Keratinocyte (primary cell): ENCODE data around the gene RASD2. TPM values are rescaled to one million over a fixed set of nuclear protein-coding genes. Genes with fewer than 3 reads are reported as not detected.

ENCODE experiments used
- DNase-seq: peaks from one replicate; pipeline ENCODE4 v3.0.0-alpha.2; 2011; ENCODE audit warnings: low read depth, missing footprints, low spot score
- FAIRE-seq: peaks from 2 replicates; lab custom pipeline; 2011; peaks lifted over from hg19 to GRCh38; lab: Jason Lieb, UNC
- H2AFZ ChIP-seq: 2 replicates; pipeline ENCODE4 v1.6.0; 2012; ENCODE audit warnings: low read length, control low read depth, inconsistent platforms; ENCODE audit not compliant: control insufficient read depth
- H3K27ac ChIP-seq: 2 replicates; pipeline ENCODE4 v1.5.1; 2011; ENCODE audit warnings: low read length; ENCODE audit not compliant: control insufficient read depth, insufficient read depth
- H3K27me3 ChIP-seq: 3 replicates; pipeline ENCODE4 v1.6.0; 2011; ENCODE audit warnings: low read length; ENCODE audit not compliant: control insufficient read depth, insufficient read depth; ENCODE audit errors: extremely low read depth
- H3K36me3 ChIP-seq, 2 experiments: 2 replicates in 1 of 2; 3 replicates in 1 of 2; pipeline ENCODE4 v1.5.1; 2011; ENCODE audit warnings: low read length in 2 of 2, mild to moderate bottlenecking in 1 of 2; ENCODE audit not compliant: control insufficient read depth in 2 of 2, insufficient read depth in 2 of 2; ENCODE audit errors: extremely low read depth in 1 of 2
- H3K4me1 ChIP-seq: 3 replicates; pipeline ENCODE4 v1.5.1; 2011; ENCODE audit warnings: low read length; ENCODE audit not compliant: control insufficient read depth, insufficient read depth; ENCODE audit errors: extremely low read depth
- H3K4me2 ChIP-seq: 3 replicates; pipeline ENCODE4 v1.6.0; 2011; ENCODE audit warnings: low read depth, low read length; ENCODE audit not compliant: control insufficient read depth, insufficient read depth; ENCODE audit errors: extremely low read depth
- H3K4me3 ChIP-seq, 3 experiments: fragments of 200-600 bp in 1 of 3; sonication (generic) in 1 of 3; 2 replicates in 2 of 3; 3 replicates in 1 of 3; pipeline ENCODE4 v1.5.1; 2011 to 2016; ENCODE audit warnings: low read length in 3 of 3, mild to moderate bottlenecking in 3 of 3, control low read depth in 2 of 3, inconsistent platforms in 1 of 3, low read depth in 1 of 3, mixed read lengths in 1 of 3, mixed run types in 1 of 3, moderate library complexity in 1 of 3; ENCODE audit not compliant: control insufficient read depth in 2 of 3, insufficient read depth in 2 of 3; ENCODE audit errors: extremely low read depth in 1 of 3
- H3K79me2 ChIP-seq: 2 replicates; pipeline ENCODE4 v1.6.0; 2012; ENCODE audit warnings: low read length; ENCODE audit not compliant: control insufficient read depth, insufficient read depth
- H3K9ac ChIP-seq: 3 replicates; pipeline ENCODE4 v1.6.0; 2011; ENCODE audit warnings: low read length; ENCODE audit not compliant: control insufficient read depth, insufficient read depth; ENCODE audit errors: extremely low read depth
- H3K9me1 ChIP-seq: 3 replicates; pipeline ENCODE4 v1.6.0; 2011; ENCODE audit warnings: low read length; ENCODE audit not compliant: control insufficient read depth, insufficient read depth; ENCODE audit errors: extremely low read depth
- H3K9me3 ChIP-seq: 2 replicates; pipeline ENCODE4 v1.5.1; 2012; ENCODE audit warnings: low read depth, low read length; ENCODE audit not compliant: control insufficient read depth
- H4K20me1 ChIP-seq: 3 replicates; pipeline ENCODE4 v1.6.0; 2011; ENCODE audit warnings: low read length; ENCODE audit not compliant: control insufficient read depth, insufficient read depth; ENCODE audit errors: extremely low read depth
- EZH2 ChIP-seq: IDR thresholded peaks from one replicate; pipeline ENCODE4 v1.6.1; 2012; ENCODE audit warnings: inconsistent platforms, mild to moderate bottlenecking, low read length, moderate library complexity
- dilution Hi-C: fragments of 300-500 bp; cut with MboI; formaldehyde crosslinking; loops from one replicate; pipeline ENCODE4 v1.7.0; 2020; ENCODE audit warnings: low sequenced_read_pairs; ENCODE audit not compliant: extremely low pct_ligation_motif_present
- polyA plus RNA-seq, 5 experiments: library from polyadenylated mRNA; depleted of rRNA in 3 of 5; stranded (reverse) in 3 of 5; stranded (forward) in 1 of 5; unstranded in 1 of 5; fragments of >200 nt; gene quantifications; 1 replicate in 1 of 5; 2 replicates in 3 of 5; 3 replicates in 1 of 5; pipeline versions ENCODE4 v1.2.1 to v1.2.3, GENCODE V29; 2011 to 2012; ENCODE audit warnings: missing spikeins in 2 of 5, low read depth in 1 of 5, low replicate concordance in 1 of 5
- TF ChIP-seq, protein P1 (sequence below), 3 experiments: IDR thresholded peaks in 1 of 3; conservative IDR thresholded peaks in 1 of 3; optimal IDR thresholded peaks in 1 of 3; 2 replicates in 2 of 3; 3 replicates in 1 of 3; pipeline versions ENCODE3 to v1.5.1; 2011; ENCODE audit warnings: low read length in 3 of 3, mild to moderate bottlenecking in 3 of 3, moderate library complexity in 2 of 3, control low read depth in 1 of 3, inconsistent platforms in 1 of 3; ENCODE audit not compliant: insufficient read depth in 2 of 3; ENCODE audit errors: extremely low read depth in 1 of 3

The RASD2 gene
- polyA plus RNA-seq, 1 donor (not counting 4 experiments of a cell fraction or from before 2014, with no cell fraction given): 0.03 TPM

DNA sequence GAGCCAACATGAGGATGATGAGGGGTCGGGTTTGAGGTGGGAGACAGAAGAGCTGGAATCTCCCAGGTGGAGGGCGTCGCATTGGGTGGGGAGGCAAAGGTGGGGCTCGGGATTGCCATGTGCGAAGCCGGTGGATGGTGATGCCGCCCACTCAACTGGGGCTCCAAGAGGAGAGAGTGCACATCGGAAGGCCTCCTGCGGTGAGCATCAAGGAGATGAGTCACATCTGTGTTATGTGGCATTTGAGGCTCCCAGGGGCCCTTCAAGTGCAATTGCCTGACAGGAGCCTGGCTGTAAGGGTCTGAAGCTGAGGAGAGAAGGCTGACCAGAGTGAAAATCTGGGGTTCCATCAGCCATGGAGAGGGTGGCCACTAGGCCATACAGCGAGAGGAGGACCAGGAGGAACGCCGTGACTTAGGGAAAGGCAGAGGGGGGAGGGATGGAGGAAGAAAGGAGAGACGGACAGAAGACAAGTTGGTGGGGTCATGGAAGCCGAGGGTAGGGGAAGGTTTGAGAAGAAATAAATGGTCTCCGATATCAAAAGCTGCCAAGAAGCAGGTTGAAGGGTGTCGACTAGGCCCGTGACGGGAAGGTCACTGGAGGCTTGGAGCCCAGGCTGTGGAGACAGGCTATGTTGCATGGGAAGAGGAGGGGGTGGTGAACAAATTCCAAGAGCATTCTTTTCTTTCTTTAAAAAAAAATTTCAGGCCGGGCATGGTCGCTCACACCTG is 21.3 kb downstream of the RASD2 start:
- H3K9ac ChIP-seq: no peak overlapping the region
- dilution Hi-C loops: no loop called here
- peaks cover 17% of the 10 kb centered on the region for H3K27me3 ChIP-seq
- H3K4me2 ChIP-seq: no peak overlapping the region
- H3K4me3 ChIP-seq: no peak overlapping the region
- no peak overlapping the region for H2AFZ ChIP-seq
- TF ChIP-seq, protein P1, sequence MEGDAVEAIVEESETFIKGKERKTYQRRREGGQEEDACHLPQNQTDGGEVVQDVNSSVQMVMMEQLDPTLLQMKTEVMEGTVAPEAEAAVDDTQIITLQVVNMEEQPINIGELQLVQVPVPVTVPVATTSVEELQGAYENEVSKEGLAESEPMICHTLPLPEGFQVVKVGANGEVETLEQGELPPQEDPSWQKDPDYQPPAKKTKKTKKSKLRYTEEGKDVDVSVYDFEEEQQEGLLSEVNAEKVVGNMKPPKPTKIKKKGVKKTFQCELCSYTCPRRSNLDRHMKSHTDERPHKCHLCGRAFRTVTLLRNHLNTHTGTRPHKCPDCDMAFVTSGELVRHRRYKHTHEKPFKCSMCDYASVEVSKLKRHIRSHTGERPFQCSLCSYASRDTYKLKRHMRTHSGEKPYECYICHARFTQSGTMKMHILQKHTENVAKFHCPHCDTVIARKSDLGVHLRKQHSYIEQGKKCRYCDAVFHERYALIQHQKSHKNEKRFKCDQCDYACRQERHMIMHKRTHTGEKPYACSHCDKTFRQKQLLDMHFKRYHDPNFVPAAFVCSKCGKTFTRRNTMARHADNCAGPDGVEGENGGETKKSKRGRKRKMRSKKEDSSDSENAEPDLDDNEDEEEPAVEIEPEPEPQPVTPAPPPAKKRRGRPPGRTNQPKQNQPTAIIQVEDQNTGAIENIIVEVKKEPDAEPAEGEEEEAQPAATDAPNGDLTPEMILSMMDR (optimal IDR thresholded peaks at IDR 0.05 in 1 of 3, IDR thresholded peaks at IDR 0.05 in 1 of 3, conservative IDR thresholded peaks at IDR 0.05 in 1 of 3; ENCODE audit: extremely low read depth in 1 of 3, insufficient read depth in 2 of 3, low read length in 3 of 3): no peak
- no peak for TF ChIP-seq EZH2
- no peak overlapping the region for H3K27ac ChIP-seq
- no peaks in the 10 kb centered on the region for H3K36me3 ChIP-seq
- no peaks in the 10 kb centered on the region for H3K9me1 ChIP-seq
- H3K79me2 ChIP-seq: no peaks in the 10 kb centered on the region
- DNase-seq (no peak), FAIRE-seq (no peak)
- no peaks in the 10 kb centered on the region for H4K20me1 ChIP-seq
- H3K9me3 ChIP-seq: peaks cover 2% of the 10 kb centered on the region
- peaks cover 6% of the 10 kb centered on the region for H3K4me1 ChIP-seq

DNA sequence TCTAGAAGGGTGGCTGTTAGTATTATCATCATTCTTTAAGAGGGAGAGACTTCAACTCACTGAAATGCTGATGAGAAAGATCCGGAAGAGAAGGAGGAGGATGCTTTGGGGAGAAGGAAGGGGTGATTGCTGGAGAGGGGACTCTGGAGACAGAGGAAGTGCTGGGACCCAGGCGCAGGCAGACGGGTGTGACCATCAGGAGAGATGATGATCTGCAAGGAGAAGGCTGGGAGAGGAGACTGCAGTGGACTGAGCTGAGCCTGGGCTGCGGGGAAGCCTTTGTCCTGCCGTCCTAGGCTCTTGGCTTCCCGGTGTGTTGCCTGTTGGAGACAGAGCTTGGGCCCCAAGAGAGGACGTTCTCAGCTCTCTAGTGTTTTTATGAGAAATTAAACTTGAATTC is 22.6 kb downstream of the RASD2 start:
- Histone ChIP-seq H3K9ac (no peak overlapping the region), H3K79me2 (no peaks in the 10 kb centered on the region), H3K4me1 (peaks cover 6% of the 10 kb centered on the region), H3K27me3 (peaks cover 22% of the 10 kb centered on the region), H3K9me1 (no peaks in the 10 kb centered on the region), H3K27ac (no peak overlapping the region), H2AFZ (no peak overlapping the region), H3K4me2 (no peak overlapping the region), H4K20me1 (no peaks in the 10 kb centered on the region), H3K4me3 (no peak overlapping the region), H3K9me3 (peaks cover 2% of the 10 kb centered on the region), H3K36me3 (no peaks in the 10 kb centered on the region)
- DNase-seq: no peak
- no peak for FAIRE-seq
- TF ChIP-seq EZH2: no peak
- TF ChIP-seq, protein P1 (optimal IDR thresholded peaks at IDR 0.05 in 1 of 3, IDR thresholded peaks at IDR 0.05 in 1 of 3, conservative IDR thresholded peaks at IDR 0.05 in 1 of 3; ENCODE audit: extremely low read depth in 1 of 3, insufficient read depth in 2 of 3, low read length in 3 of 3): no peak
- dilution Hi-C loops: no loop called here
